H4 (cell line): Measurements from ENCODE around the gene PAQR5. TPM values are rescaled to one million over a fixed set of nuclear protein-coding genes. Genes with fewer than 3 reads are reported as not detected.
"Not testable (repeated sequence)": the region's sequence is repeated elsewhere in the genome, so short reads cannot be mapped to it uniquely, and the experiment has no call there.

Experiments
- DNase-seq: peaks from one replicate; pipeline ENCODE4 v3.0.0-alpha.2; 2015; ENCODE audit warnings: low spot score
- total RNA-seq: library from RNA; depleted of rRNA; stranded (reverse); fragments of >200 nt; shearing (Covaris generic); gene quantifications from 2 replicates; pipeline ENCODE4 v1.2.3, GENCODE V29; 2014

PAQR5 gene
- total RNA-seq, 1 experiment from 2014 or later: 5.7 TPM

DNA sequence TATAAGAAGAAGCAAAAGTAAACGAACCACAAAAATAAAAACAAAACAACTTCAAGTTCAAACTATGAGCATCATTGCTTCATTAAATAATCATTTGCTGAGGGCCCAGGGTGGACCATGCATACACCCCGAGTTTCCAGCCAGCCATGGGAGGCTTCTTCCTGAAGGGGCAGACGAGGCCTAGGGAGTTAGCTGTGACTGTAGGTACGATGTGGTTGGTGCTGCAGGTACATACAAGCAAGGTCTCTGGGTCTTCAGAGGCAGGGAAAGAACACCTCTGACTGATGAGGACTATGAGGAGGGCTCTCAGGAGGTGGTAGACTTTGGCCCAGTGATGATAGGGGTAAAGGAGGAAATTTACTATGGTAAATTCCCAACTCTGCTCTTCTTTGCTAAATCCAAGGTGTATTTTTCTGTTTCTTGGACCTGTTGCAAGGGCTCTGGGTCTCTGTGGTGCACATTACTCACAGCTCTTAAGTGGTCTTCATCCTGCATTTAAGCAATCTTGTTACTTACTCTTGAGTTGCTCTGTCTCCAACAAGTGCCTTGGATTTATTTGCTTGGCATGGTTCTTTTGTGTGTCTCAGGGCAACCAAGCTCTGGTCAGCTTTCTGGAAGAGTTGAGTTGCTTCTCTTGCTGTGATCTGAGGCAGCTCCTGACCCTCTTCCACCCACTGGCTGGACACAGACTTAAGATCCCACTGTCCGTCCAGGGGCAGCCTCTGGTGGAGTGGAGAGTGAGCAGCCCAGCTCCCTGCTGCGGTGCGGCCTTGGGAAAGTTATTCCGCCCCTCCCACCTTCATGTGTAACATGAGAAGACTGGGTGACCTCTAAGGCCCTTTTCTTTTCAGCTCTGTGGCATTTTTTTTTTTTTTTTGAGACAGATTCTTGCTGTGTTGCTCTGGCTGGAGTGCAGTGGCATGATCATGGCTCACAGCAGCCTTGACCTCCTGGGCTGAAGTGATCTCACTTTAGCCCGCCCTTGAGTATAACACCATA, 59.4 kb downstream of the PAQR5 start:
- peak; percentile 23 for DNase-seq

DNA sequence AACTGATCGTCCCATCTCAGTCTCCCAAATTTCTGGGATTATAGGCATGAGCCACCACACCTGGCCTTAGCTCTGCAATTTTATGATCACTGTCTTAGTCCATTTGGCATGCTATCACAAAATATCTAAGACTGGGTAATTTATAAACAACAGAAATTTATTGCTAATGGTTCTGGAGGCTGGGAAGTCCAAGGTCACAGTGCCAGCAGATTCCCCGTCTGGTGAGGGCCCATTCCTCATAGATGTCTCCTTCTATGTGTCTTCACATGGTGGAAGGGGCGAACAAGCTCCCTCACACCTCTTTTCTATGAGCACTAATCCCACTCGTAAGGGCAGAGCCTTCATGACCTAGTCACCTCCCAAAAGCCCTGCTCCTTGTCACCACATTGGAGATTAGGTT, 60.1 kb downstream of the PAQR5 start:
- DNase-seq: no peak

DNA sequence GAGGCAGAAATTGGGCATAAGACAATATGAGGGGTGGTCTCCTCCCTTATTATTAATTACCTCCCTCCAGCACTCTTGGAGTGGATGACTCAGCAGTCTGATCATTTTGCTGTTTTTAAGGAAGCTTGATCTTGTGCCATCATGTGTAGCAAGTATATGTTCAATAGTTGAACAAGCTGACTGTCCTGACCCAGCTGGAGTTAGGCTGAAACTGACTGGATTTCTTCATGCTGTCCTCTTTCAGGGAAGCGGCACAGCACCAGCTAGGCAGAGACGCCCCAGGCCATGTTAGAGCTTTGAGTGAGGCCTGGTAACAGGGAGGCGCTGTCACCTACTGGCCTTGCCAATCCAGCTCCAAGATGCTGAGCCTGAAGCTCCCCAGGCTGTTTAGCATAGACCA, 61.0 kb downstream of the PAQR5 start:
- DNase-seq: no peak

DNA sequence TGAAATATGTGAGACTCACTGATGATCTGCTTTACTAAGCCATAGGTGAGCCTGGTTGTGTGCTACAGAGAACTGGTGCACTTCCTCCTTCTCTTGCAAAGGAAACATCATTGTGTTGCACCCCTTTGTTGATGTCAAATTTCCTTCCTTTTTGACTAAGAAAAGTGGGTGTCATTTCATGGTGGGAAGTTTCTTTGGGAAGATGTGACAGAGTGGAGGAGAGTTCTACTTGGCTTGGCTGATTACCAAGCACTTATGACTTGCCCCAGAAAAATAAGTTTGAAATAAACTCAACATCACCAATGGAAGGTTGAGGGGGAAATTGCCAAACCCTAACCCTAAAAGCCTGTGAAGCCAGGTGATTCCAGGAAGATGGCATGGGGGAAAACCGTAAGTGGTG, 61.9 kb downstream of the PAQR5 start:
- no peak for DNase-seq

DNA sequence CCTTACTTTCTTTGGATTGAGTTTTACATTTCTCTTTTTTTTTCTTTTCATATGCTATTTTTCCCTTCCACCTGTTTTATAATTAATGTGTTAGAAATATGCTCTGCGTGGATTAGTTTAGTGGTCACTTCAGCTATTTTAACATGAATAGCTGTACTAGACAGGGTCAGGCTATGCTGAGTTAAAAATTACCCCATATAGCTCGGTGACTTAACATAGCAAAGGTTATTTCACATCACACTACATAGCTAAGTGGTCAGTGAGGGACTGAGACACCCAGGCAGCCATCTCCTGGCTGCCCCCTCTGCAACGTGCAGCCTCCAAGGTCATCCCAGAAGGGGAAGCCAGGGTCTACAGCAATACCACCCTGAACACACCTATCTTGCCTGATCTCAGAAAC, 68.5 kb downstream of the PAQR5 start:
- DNase-seq: no peak

DNA sequence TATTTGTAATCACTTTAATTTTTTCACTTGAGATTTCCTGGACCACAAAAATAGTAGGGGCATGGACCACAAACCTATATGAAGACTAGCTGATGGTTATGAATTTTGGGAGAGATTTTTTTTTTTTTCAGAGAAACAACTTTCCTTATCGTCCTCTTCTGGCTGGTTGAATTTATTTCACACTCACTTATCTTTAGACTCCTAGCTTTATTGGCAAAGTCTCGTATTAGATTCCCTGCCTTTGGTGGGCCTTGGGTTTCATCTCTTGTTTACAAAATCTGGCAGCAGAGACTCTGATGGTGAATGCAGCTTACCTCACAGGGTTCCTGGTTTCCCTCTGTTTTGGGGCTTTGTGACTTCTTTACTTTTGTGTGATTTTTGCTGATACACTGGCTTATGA, 70.9 kb downstream of the PAQR5 start:
- no peak for DNase-seq

DNA sequence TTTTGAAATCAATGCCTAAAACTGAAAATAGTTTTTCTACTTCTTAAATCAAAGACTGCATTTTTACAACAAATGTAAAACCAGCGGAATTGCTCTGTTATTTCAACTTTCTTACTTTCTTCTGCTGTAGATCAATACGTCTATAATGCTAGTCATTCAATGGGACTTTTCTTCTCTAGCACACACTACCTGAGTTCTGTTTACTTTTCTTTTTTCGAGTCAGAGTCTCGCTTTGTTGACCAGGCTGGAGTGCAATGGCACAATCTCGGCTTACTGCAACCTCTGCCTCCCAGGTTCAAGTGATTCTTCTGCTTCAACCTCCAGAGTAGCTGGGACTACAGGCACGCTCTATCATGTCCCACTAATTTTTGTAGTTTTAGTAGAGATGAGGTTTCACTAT, 74.7 kb downstream of the PAQR5 start:
- DNase-seq: no peak

DNA sequence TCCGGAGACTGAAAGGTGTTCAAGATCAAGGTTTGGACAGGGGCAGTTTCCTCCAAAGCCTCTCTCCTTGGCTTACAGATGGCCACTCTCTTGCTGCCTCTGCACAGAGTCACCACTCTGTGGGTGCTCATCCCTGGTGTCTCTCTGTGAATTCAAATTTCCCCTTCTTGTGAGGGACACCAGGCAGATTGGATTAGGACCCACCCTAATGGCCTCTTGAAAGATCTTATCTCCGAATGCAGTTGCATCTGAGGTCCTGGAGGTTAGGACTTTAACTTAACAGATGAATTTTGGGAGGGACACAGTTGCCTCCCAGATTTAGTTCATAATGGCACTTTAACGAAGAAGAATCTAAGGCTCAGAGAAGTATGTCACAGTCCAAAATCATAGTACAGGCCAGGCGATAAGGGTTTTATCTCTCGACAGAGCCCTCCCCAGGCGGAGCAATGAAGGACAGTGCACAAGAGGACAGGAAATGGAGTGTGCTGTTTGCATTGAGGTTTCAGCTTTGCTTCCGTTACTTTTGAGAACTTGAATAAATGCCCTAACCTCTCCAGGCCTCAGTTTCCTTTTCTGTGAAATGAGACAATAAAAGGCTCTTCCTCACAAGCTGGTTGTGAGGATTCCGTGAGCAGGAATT, 76.6 kb downstream of the PAQR5 start:
- DNase-seq: no peak

DNA sequence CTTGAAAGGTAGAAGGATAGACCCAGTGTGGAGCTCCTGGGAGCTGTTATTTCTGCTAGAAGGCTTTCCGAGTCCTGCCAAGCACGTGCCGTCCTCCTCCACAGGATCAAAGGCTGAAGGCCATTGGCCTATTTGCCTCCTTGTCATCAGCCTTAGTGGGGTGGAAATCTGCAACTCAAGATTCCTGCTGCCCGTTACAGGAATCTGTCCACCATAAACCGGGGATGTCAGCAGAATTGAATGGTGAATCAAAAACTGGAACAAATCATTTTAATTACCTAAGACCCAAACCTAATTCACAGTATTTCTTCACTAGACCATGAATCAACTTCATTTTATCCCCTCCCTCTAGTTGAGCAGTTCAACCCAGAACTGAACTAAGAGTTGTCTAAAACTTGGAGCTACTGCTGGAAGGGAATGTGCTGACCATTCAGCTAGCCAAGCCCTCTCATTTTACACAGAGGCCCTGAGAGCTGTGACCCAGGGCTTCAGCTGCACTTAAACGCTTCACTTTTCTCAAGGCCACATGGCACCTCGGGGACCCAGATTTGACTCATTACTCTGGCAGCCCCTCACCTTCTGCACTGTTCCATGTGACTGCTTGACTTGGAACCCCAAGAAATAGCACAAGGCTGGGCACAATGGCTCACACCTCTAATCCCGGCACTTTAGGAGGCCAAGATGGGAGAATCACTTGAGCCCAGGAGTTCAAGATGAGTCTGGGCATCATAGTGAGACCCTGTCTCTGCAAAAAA, 78.7 kb downstream of the PAQR5 start:
- no peak for DNase-seq

DNA sequence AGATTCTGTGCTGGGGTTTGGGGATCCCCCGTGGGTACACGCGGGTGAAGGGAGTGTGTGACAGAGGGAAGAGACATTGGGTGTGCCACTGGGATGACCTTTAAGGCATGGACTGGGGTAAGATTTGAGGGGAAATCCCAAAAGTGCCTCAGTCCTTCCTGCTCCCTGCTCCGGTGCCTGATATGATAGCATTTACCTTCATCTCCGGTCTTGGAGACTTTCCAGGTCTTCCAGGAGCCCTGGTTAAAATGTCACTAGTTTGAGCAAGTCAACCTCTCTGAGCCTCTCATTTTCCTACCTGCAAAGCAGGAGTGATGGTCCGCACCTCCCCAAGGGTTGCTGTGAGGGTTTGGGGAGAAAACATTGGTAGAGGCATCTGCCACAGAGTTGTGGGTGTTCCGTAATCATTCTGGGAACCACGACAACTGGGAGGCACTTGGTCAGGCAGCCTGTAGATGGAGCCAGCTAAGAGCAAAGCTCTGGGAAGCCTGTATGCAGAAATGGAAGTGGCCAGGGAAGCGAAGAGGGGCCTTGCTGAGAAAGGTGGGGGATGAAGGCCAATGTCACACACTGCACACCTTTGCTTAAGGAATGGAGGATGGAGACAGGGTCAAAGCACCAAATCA, 81.5 kb downstream of the PAQR5 start:
- no peak for DNase-seq

DNA sequence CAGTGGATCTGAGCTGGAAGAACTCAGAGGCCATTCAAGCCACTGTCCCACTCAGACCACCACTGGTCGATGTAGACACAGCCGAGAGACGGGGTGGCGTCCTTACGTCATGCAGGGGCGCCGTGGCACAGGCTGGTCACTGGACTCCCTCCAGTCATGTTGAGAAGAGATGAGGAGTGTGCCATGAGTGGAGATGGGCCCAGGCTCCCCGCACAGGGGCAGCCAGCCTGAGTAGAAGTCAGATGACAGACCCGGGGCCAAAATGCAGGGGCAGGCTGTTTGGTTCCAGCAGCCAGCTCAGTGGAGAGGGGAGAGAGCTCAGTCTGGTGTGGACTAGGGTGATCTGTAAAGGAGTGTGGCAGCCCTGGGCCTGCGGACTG, 82.0 kb downstream of the PAQR5 start:
- no peak for DNase-seq

DNA sequence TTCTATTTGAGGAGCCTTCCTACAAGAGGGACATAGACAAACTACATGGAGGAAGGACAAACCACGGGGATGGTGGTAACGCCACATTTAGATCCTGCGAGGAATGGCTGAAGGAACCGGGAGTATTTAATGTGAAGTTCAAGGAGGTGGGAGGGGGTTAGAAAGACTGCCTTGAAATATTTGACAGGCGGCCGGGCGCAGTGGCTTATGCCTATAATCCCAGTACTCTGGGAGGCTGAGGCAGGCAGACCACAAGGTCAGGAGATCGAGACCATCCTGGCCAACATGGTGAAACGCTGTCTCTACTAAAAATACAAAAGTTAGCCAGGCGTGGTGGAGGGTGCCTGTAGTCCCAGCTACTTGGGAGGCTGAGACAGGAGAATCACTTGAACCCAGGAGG, 83.5 kb downstream of the PAQR5 start:
- DNase-seq: not testable (repeated sequence)

DNA sequence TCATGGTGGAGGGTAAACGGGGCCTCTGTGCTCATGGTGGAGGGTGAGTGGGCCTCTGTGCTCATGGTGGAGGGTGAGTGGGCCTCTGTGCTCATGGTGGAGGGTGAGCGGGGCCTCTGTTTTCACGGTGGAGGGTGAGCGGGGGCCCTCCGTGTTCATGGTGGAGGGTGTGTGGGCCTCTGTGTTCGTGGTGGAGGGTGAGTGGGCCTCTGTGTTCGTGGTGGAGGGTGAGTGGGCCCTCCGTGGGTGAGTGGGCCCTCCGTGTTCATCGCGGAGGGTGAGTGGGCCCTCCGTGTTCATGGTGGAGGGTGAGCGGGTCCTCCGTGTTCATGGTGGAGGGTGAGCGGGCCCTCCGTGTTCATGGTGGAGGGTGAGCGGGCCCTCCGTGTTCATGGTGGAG, 85.4 kb downstream of the PAQR5 start:
- DNase-seq: not testable (repeated sequence)

DNA sequence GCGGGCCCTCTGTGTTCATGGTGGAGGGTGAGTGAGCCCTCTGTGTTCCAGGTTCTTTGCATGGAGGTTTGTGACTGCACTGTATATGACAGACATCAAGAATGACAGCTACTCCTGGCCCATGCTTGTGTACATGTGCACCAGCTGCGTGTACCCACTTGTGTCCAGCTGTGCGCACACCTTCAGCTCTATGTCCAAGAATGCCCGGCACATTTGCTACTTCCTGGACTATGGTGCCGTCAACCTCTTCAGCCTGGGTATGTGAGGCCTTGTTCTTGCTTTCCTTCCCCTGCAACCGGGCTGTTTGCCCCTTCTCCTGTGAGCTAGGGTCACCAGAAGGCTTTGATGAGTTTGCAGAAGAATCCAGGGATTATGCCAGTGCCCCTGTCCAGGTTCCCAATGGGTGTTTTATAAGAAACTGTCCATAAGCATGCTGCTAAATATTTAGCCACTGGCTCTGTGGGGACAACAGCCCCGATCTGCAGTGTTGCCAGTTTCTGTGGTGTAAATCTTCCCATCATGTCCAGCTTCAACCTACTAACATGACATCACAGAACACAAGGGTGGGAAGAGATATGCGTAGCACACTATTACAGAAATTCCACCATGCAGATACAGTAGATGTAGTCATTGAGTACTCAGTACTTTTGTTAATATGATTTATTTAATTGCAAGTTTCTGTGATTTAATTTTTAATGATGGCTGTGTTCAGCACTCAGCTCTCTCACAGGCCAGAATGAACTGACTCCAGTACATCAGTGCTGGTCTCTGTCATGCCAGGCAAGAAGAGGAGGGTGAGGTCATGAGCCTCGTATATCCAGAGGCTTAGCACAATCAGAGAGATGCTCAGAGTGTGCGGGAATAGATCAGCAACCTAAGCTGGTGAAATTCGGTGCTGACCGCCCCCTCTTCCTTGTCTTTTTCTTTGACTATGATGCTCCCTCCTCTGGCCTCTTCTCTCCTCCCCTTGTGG, 86.2 kb downstream of the PAQR5 start:
- no peak for DNase-seq

DNA sequence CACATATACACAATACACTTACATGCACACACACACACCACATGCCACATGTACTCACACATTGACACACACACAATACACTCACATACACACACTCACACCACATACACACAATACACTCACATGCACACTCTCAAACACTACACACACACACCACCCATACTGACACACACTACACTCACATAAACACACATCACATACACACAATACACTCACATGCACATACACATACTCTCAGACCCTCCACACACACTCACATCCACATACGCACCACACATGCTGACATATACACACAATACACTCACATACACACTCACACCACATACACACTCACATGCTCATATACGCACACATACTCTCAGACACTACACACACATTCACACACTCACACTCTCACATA, 87.1 kb downstream of the PAQR5 start:
- no peak for DNase-seq

DNA sequence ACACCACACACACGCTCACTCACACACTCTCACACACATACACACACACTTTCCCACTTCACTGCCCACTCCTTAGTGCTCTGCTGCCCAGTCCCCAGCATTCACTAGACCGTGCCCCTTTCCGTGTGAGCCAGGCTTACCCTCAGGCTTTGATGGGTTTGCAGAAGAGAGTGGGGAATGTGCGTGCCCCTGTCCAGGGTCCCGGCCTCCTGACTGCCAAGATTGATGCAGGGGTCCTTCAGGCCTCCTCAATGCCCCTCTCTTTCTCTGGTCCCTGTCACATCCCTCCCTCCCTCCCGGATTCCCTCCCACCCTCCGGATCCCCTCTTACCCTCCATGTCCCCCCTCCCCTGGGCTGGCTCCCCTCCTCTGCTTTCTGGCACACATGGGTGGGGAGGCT, 87.6 kb downstream of the PAQR5 start:
- no peak for DNase-seq

DNA sequence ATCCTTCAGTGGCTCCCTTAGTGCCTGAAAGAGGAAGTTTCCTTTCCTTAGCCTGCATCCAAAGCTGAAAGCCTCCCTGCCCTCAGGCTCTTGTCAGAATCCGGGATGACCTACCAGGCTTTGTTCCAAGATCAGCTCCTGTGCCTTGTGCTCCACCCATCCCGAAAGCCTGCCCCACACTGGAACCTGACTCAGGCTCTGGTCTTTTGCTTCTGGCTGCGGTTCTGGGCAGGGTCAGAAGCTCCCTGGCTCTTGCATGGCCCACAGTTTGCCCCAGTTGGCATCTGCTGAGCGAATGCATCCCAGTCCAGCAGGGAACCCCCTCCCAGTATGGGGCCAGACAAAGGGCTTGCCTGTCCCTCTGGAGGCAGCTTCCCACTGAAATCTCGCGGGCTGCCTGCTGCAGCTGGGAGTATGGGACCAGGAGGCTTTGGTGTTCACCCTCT, 89.6 kb downstream of the PAQR5 start:
- peak; percentile 22 for DNase-seq

DNA sequence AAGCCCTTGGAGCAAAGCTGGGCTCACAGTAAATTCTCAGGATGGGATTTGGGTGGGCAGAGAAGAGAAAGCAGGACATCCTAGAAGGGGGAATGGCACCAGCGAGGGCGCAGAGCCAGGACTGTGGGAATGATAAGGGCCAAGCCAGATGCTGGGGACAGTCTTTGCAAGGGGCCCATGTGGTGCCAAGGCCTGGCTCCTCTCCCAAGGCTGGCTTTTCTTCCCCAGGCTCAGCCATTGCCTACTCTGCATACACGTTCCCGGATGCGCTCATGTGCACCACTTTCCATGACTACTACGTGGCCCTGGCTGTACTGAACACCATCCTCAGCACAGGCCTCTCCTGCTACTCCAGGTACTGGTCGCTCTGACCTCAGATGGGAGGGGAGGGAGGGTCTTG, 90.7 kb downstream of the PAQR5 start:
- no peak for DNase-seq

DNA sequence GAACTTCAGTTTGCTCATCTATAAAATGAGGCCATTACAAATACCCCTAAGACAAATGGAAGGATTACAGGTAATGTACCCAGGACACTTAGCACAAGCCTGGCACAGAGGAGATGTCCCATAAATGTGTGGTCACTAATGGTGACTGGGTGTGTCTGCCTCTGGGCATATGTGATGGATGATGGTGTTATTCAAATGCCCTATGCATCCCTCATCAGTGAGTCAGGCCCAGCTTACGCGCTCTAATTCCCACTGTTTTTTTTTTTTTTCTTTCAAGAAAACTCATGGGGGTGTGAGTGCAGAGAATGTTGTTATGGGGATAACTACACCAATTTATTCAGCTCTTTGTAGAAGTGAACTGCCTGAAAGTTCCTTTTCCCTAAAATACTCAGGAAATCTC, 91.9 kb downstream of the PAQR5 start:
- no peak for DNase-seq

DNA sequence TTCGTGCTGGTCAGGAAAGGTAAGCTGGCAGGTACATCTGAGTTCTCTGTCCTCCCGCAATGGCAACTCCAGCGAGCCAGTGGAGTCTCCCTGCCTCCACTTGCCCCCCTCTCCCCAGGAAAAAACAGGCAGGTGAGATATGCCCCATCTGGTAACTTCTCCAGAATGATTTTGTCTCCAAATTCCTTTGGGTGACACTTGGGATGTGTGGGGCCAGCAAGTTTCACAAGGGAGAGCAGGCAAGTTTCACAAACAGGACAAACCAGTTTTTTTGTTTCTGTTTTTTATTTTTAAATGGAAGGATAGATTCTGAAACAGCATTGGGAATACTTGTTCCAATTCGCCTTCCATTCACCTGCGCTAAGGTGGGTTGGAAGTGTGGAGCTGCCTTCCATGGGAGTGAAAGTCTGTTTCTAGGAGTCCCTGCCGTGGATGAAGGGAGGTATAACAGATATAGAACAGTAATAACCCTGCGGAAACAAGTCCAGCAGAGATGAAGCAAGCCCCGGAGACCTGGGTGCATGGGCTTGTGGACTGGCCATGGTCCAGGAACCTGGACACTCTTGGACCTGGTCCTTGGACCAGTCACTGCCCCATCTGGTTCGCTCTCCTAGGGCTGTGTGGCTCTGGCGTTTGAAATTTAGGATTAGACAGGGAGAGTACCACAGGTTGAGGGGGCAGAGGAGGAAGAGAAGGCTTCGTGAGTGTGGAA, 92.5 kb downstream of the PAQR5 start:
- DNase-seq: no peak
